CD8-positive, alpha-beta memory T cell (primary cell): Measurements from ENCODE around the gene SCGB1A1. TPM values are rescaled to one million over a fixed set of nuclear protein-coding genes. Genes with fewer than 3 reads are reported as not detected.

Source experiments
- CTCF ChIA-PET: fragments of 350-600 bp; sonication (Branson Sonifier 250); formaldehyde crosslinking; loops from one replicate; lab custom pipeline; 2021; ENCODE audit warnings: antibody characterized with exemption; lab: Charles Lee
- POLR2A ChIA-PET: fragments of 350-600 bp; sonication (Branson Sonifier 250); formaldehyde crosslinking; loops from one replicate; lab custom pipeline; 2021; ENCODE audit warnings: antibody characterized with exemption; lab: Charles Lee
- DNase-seq, 5 donors: peaks; one replicate each; pipeline versions ENCODE4 v3.0.0 to v3.0.0-alpha.2; 2020 to 2022; ENCODE audit warnings: mixed read lengths in 1 of 5
- H3K27ac ChIP-seq: one replicate; pipeline ENCODE4 v1.7.0; 2013; ENCODE audit warnings: low read depth, mild to moderate bottlenecking, low read length, moderate library complexity
- H3K27me3 ChIP-seq: 2 replicates; pipeline ENCODE4 v1.7.0; 2013; ENCODE audit warnings: low read length, mild to moderate bottlenecking; ENCODE audit not compliant: insufficient read depth, poor library complexity, severe bottlenecking
- H3K36me3 ChIP-seq: 2 replicates; pipeline ENCODE4 v1.7.0; 2013; ENCODE audit warnings: mild to moderate bottlenecking, low read length, moderate library complexity; ENCODE audit not compliant: insufficient read depth
- H3K4me1 ChIP-seq: 2 replicates; pipeline ENCODE4 v1.7.0; 2013; ENCODE audit warnings: mild to moderate bottlenecking, low read length, moderate library complexity; ENCODE audit not compliant: insufficient read depth
- H3K4me3 ChIP-seq: 2 replicates; pipeline ENCODE4 v1.7.0; 2013; ENCODE audit warnings: mild to moderate bottlenecking, low read length
- H3K9me3 ChIP-seq: 2 replicates; pipeline ENCODE4 v1.7.0; 2013; ENCODE audit warnings: mild to moderate bottlenecking, low read length
- H3K27ac Mint-ChIP-seq, 8 donors: one replicate each; pipeline ENCODE4 v1.8.0; 2020 to 2021; ENCODE audit warnings: mixed read lengths in 8 of 8, mild to moderate bottlenecking in 6 of 8, inconsistent platforms in 3 of 8, moderate library complexity in 3 of 8
- H3K27me3 Mint-ChIP-seq, 2 donors: one replicate each; pipeline ENCODE4 v1.8.0; 2020 to 2021; ENCODE audit warnings: mixed read lengths in 2 of 2, mild to moderate bottlenecking in 1 of 2, moderate library complexity in 1 of 2
- H3K36me3 Mint-ChIP-seq, 3 donors: one replicate each; pipeline ENCODE4 v1.8.0; 2020 to 2021; ENCODE audit warnings: mixed read lengths in 3 of 3, inconsistent platforms in 1 of 3, mild to moderate bottlenecking in 1 of 3
- H3K4me1 Mint-ChIP-seq, 3 donors: one replicate each; pipeline ENCODE4 v1.8.0; 2020 to 2021; ENCODE audit warnings: mixed read lengths in 3 of 3, inconsistent platforms in 1 of 3, mild to moderate bottlenecking in 1 of 3
- H3K4me3 Mint-ChIP-seq, 7 donors: one replicate each; pipeline ENCODE4 v1.8.0; 2020 to 2021; ENCODE audit warnings: mixed read lengths in 7 of 7, mild to moderate bottlenecking in 6 of 7, moderate library complexity in 4 of 7, inconsistent platforms in 2 of 7
- H3K9me3 Mint-ChIP-seq, 5 donors: one replicate each; pipeline ENCODE4 v1.8.0; 2020 to 2022; ENCODE audit warnings: mixed read lengths in 5 of 5, mild to moderate bottlenecking in 3 of 5, moderate library complexity in 2 of 5, inconsistent platforms in 1 of 5
- polyA plus RNA-seq: library from polyadenylated mRNA; unstranded; fragments of 300-500 nt; fragmentation: Illumina TruSeq; gene quantifications from one replicate; pipeline ENCODE4 v1.2.3, GENCODE V29; 2021
- total RNA-seq, 2 experiments: library from RNA; stranded (reverse); gene quantifications; one replicate each; pipeline ENCODE4 v1.2.3, GENCODE V29; 2021

The SCGB1A1 gene
- total and polyA plus RNA-seq, 3 experiments from 2014 or later: not detected

DNA sequence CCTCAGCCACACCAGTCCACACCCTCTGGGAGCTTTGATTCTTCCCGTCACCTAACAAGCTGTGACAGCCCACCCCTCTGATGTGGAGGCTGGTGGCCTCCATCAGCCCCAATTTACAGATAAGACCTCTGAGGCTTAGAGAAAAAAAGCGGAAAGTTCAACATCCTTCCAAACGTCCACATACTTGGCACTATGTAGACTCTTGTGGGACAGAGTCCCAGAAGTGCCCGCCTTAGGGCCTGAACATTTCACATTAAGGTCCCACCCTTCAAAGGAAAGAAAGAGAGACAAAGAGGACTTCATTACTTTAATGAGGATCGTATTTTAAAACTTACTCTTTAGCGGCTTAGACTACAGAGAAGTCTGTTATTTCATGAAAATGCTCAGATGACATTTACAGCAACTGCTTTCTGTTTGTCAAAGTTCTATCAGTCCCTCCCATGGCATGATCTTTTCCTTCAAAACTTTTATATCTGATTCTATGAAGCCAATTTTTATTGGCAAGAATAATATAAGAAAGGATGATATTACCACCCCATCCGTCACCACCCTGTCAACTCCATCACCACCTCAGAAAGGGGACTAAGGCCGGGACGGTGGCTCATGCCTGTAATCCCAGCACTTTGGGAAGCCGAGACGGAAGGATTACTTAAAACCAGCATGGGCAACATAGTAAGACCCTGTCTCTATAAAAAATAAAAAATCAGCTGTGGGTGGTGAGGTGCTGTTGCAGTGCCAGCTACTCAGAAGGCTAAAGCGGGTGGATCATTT lies 15.7 kb upstream of the SCGB1A1 start:
- no peaks in the 10 kb centered on the region for H3K9me3 ChIP-seq
- H3K4me1 ChIP-seq: peaks cover 48% of the 10 kb centered on the region
- H3K27me3 ChIP-seq: no peaks in the 10 kb centered on the region
- POLR2A ChIA-PET: no interaction called here
- no peaks in the 10 kb centered on the region for H3K36me3 ChIP-seq
- peak overlapping the region; percentile 24 to 96 (median 84) for H3K27ac Mint-ChIP-seq
- no peak overlapping the region for H3K27ac ChIP-seq
- no peaks in the 10 kb centered on the region for H3K36me3 Mint-ChIP-seq
- CTCF ChIA-PET: interaction anchor here (1.3 to 4.5 kb wide), 4 partner anchors 9 to 21 kb away, joined by 4 to 26 read pairs (median 12); no protein-coding TSS in a partner anchor
- H3K4me3 ChIP-seq: peak overlapping the region; percentile 44
- H3K9me3 Mint-ChIP-seq: no peaks in the 10 kb centered on the region
- H3K4me3 Mint-ChIP-seq: peak overlapping the region; percentile 10 to 90 (median 71)
- H3K4me1 Mint-ChIP-seq: peaks cover 23 to 42% (median 25%) of the 10 kb centered on the region in 3 donors
- no peaks in the 10 kb centered on the region for H3K27me3 Mint-ChIP-seq
- no peak for DNase-seq

- no peak overlapping the region for H3K27ac ChIP-seq
- ChIA-PET POLR2A (no interaction called here), CTCF (interaction anchor here (4.1 kb wide), 1 partner anchor 11 kb away, joined by 20 read pairs; no protein-coding TSS in a partner anchor)
- H3K27me3 ChIP-seq: no peaks in the 10 kb centered on the region
- Mint-ChIP-seq H3K27me3 (no peaks in the 10 kb centered on the region), H3K36me3 (no peaks in the 10 kb centered on the region), H3K4me1 (peaks cover 19 to 37% (median 23%) of the 10 kb centered on the region in 3 donors), H3K27ac (peak overlapping the region in 2 of 8 donors; percentile 64 to 91), H3K4me3 (peak overlapping the region in 1 of 7 donors; percentile 39), H3K9me3 (no peaks in the 10 kb centered on the region)
- peaks cover 39% of the 10 kb centered on the region for H3K4me1 ChIP-seq
- H3K36me3 ChIP-seq: no peaks in the 10 kb centered on the region
- DNase-seq: no peak
- H3K4me3 ChIP-seq: no peak overlapping the region
- H3K9me3 ChIP-seq: no peaks in the 10 kb centered on the region
These were observed 14.4 kb upstream of the SCGB1A1 start for GRCh38 chr11:62404435-62404834.

- H3K4me1 Mint-ChIP-seq: peaks cover 19 to 34% (median 23%) of the 10 kb centered on the region in 3 donors
- Histone ChIP-seq H3K4me1 (peaks cover 34% of the 10 kb centered on the region), H3K9me3 (no peaks in the 10 kb centered on the region), H3K27me3 (no peaks in the 10 kb centered on the region), H3K4me3 (no peak overlapping the region), H3K36me3 (no peaks in the 10 kb centered on the region), H3K27ac (no peak overlapping the region)
- H3K4me3 Mint-ChIP-seq: no peak overlapping the region
- peak overlapping the region in 3 of 8 donors; percentile 31 to 66 (median 64) for H3K27ac Mint-ChIP-seq
- ChIA-PET POLR2A (no interaction called here), CTCF (interaction anchor here (4.1 kb wide), 1 partner anchor 11 kb away, joined by 20 read pairs; no protein-coding TSS in a partner anchor)
- no peaks in the 10 kb centered on the region for H3K9me3 Mint-ChIP-seq
- no peaks in the 10 kb centered on the region for H3K27me3 Mint-ChIP-seq
- no peaks in the 10 kb centered on the region for H3K36me3 Mint-ChIP-seq
- DNase-seq: no peak
These were observed 13.9 kb upstream of the SCGB1A1 start for GRCh38 chr11:62404901-62405300.

GRCh38 chr11:62406034-62406433 lies 12.8 kb upstream of the SCGB1A1 start:
- Histone ChIP-seq H3K36me3 (no peaks in the 10 kb centered on the region), H3K27ac (no peak overlapping the region), H3K4me1 (peaks cover 23% of the 10 kb centered on the region), H3K4me3 (no peak overlapping the region), H3K27me3 (no peaks in the 10 kb centered on the region), H3K9me3 (no peaks in the 10 kb centered on the region)
- Mint-ChIP-seq H3K27ac (peak overlapping the region in 1 of 8 donors; percentile 92), H3K36me3 (no peaks in the 10 kb centered on the region), H3K4me1 (peaks cover 19 to 27% (median 21%) of the 10 kb centered on the region in 3 donors), H3K4me3 (no peak overlapping the region), H3K27me3 (no peaks in the 10 kb centered on the region), H3K9me3 (no peaks in the 10 kb centered on the region)
- POLR2A ChIA-PET: no interaction called here
- CTCF ChIA-PET: interaction anchor here (1.1 to 1.9 kb wide), 5 partner anchors 11 to 155 kb away, joined by 3 to 10 read pairs (median 3); no protein-coding TSS in a partner anchor
- DNase-seq: no peak

DNA sequence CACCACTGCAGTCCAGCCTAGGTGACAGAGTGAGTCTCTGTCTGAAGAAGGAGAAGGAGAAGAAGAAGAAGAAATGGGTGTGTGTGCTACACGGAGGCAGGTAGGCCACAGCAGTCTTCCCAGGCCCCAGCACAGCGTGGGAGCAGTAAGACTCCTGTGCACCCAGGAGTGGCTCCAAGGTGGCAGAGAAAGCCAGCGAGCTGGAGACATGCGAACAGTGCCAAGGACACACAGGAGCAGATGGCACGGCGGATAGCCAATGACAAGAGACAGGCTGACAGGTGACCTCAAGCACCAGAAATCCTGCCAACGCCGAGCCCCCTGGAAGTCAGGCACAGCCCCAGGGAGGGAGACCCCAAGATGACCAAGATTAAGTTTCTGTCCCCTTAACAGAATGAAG lies 9.0 kb upstream of the SCGB1A1 start:
- Histone ChIP-seq H3K27ac (no peak overlapping the region), H3K4me3 (no peak overlapping the region), H3K9me3 (no peaks in the 10 kb centered on the region), H3K27me3 (no peaks in the 10 kb centered on the region), H3K4me1 (no peaks in the 10 kb centered on the region), H3K36me3 (no peaks in the 10 kb centered on the region)
- POLR2A ChIA-PET: interaction anchor here (0.6 kb wide), 1 partner anchor 255 kb away, joined by 3 read pairs; the partner anchor contains the start of gene CSKMT
- Mint-ChIP-seq H3K4me3 (no peak overlapping the region), H3K9me3 (no peaks in the 10 kb centered on the region), H3K36me3 (no peaks in the 10 kb centered on the region), H3K27me3 (no peaks in the 10 kb centered on the region), H3K4me1 (no peaks in the 10 kb centered on the region), H3K27ac (peak overlapping the region in 1 of 8 donors; percentile 92)
- CTCF ChIA-PET: interaction anchor here (1.6 kb wide), 1 partner anchor 15 kb away, joined by 3 read pairs; no protein-coding TSS in a partner anchor
- no peak for DNase-seq

GRCh38 chr11:62410972-62411371 lies 7.9 kb upstream of the SCGB1A1 start:
- Histone ChIP-seq H3K4me1 (no peaks in the 10 kb centered on the region), H3K27me3 (no peaks in the 10 kb centered on the region), H3K36me3 (no peaks in the 10 kb centered on the region), H3K4me3 (no peak overlapping the region), H3K27ac (no peak overlapping the region), H3K9me3 (no peaks in the 10 kb centered on the region)
- DNase-seq: no peak
- CTCF ChIA-PET: interaction anchor here (1.6 kb wide), 1 partner anchor 132 kb away, joined by 5 read pairs; no protein-coding TSS in a partner anchor
- Mint-ChIP-seq H3K27ac (peak overlapping the region in 1 of 8 donors; percentile 90), H3K9me3 (no peaks in the 10 kb centered on the region), H3K27me3 (no peaks in the 10 kb centered on the region), H3K36me3 (no peaks in the 10 kb centered on the region), H3K4me1 (no peaks in the 10 kb centered on the region), H3K4me3 (no peak overlapping the region)
- POLR2A ChIA-PET: no interaction called here

- H3K9me3 ChIP-seq: no peaks in the 10 kb centered on the region
- Mint-ChIP-seq H3K27ac (no peak overlapping the region), H3K9me3 (no peaks in the 10 kb centered on the region), H3K27me3 (no peaks in the 10 kb centered on the region), H3K36me3 (no peaks in the 10 kb centered on the region), H3K4me1 (no peaks in the 10 kb centered on the region), H3K4me3 (no peak overlapping the region)
- ChIA-PET CTCF (interaction anchor here (1.6 kb wide), 1 partner anchor 132 kb away, joined by 5 read pairs; no protein-coding TSS in a partner anchor), POLR2A (no interaction called here)
- H3K4me1 ChIP-seq: no peaks in the 10 kb centered on the region
- no peak overlapping the region for H3K4me3 ChIP-seq
- H3K27ac ChIP-seq: no peak overlapping the region
- no peak for DNase-seq
- no peaks in the 10 kb centered on the region for H3K36me3 ChIP-seq
- H3K27me3 ChIP-seq: no peaks in the 10 kb centered on the region
These were observed 7.3 kb upstream of the SCGB1A1 start for GRCh38 chr11:62411524-62411923.
